HG02981 (cell line): Measurements from ENCODE around the gene HDLBP.
"Not testable (repeated sequence)": the region's sequence is repeated elsewhere in the genome, so short reads cannot be mapped to it uniquely, and the experiment has no call there.

Experiments used
- ATAC-seq: cut with Tn5 transposase; IDR thresholded peaks from one replicate; pipeline ENCODE4 v1.9.1; 2021; ENCODE audit warnings: mild to moderate bottlenecking, moderate library complexity; ENCODE audit not compliant: unreplicated experiment

HDLBP gene

GRCh38 chr2:241330616-241330981, 15.1 kb upstream of the HDLBP start:
- no peak for ATAC-seq

DNA sequence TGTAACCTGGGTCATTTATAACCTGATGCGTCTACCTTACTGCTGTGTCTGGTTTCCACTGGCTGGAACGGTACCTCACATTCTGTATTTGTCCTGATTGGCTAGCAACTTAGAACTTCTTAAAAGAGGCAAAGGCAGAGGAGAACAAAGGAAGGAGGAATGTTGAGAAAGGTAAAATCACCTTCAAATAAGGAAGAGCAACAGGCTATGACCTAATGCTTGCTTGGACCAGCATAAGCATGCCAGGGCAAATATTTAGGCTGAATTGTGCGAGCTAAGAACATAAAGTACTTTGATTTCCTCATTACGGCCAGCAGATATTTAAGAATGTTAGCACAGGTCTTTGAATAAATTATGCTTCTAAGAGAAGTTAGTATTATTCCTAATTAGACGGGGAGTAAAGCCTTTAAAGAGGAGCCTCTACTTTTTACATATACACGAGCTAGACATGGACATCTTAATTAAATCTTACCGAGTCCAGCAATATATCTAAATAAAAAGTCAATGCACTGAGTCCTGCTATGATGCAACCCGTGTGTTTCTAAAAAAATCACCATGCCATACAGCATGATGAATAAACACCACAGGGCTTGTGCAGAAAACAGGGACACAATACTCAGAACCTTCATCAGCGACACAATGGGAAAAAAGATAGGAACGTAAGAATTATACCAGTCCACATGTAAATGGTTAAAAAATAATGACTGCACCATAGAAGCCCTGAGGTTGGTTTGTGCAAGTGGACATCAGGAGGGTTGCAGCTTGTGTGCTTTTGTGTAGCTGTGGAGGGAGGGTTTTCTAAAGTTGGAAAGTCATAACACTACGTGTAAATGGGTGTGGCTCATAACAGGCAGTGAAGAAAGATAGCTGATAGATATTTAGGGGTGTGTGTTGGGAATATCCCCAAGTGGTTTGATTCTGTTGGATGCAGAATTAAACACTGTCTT, 14.5 kb upstream of the HDLBP start:
- no peak for ATAC-seq

DNA sequence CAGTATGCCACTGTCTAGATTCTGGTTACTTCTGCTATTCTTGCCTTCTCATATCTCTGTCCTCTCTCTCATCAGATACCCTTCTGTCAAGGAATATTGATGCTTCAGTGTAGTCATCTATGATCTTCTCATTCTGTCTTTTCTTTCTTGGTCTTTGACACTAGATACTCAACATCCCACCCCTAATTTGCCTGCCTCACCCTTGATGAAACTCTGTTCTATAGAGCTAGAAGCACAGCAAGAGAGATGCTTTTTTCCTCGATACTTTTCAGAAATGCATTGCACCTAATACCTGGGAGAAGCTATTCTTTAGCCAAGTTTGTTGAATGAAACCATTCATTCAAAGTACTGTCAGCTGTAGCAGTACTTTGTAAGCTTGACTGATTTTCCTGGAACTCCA, 9.8 kb upstream of the HDLBP start:
- ATAC-seq: no peak

GRCh38 chr2:241324775-241325174, 9.3 kb upstream of the HDLBP start:
- no peak for ATAC-seq

GRCh38 chr2:241323778-241324177, 8.3 kb upstream of the HDLBP start:
- no peak for ATAC-seq

- no peak for ATAC-seq
Observed at GRCh38 chr2:241321886-241322285, 6.4 kb upstream of the HDLBP start.

DNA sequence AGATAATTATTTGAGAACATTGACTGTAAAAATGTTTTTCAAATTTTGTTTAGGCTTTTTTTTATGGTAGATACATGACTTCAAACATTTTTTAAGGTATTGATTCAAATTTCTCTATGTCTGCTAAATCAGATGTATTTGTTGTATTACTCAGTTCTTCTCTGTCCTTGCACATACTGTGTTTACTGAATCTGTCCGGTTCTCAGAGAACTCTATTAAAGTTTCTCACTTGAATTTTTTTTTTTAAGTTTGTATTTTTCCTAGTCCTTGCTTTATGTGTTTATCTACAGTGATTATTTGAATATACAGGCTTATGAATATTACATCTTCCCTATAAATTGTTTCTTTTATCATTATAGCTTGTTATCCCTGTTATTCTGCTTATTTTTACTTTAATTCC, 5.6 kb upstream of the HDLBP start:
- no peak for ATAC-seq

DNA sequence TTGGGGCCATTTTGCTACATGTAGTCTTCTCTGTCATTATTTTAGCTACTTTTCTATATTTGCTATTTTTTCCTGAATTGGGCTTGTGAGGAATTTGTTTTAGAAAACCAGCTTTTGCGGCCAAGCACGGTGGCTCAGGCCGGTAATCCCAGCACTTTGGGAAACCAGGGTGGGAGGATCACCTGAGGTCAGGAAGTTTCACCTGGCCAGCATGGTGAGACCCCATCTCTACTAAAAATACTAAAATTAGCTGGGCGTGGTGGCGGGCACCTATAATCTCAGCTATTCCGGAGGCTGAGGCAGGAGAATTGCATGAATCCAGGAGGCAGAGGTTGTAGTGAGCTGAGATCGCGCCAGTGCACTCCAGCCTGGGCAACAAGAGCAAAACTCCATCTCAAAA, 4.9 kb upstream of the HDLBP start:
- no peak for ATAC-seq

DNA sequence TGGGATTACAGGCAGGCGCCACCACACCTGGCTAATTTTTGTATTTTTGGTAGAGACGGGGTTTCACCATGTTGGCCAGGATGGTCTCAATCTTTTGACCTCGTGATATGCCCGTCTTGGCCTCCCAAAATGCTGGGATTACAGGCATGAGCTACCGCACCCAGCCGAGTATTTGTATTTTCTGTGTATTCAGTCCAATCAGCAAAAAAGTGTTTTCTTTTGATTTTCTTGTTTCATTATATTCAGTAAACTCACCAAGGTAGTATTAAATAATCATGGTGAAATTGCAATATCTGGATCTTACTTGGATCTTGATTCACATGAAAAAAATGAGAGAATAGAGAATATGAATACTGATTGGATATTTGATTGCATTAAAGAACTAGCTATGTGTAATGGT, 3.4 kb upstream of the HDLBP start:
- ATAC-seq: not testable (repeated sequence)

DNA sequence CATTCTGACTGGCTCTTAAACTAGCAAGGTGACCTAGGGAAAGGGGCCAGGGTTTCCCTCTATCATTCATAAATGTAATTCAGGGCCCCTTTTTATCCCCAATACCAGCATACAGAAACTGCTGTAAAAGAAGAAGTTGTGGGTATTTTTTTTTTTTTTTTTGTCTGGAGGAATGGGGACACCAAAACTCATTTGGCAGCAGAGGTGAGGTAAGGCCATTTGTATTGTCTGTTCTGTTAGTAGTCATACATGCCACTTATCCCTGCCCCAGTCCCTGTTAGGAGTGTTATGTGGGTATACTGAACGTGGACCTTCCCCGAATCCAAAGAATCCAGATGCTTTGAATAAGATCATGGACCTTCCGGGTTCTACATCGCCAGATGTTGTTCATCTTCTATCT, 1.9 kb upstream of the HDLBP start:
- no peak for ATAC-seq

DNA sequence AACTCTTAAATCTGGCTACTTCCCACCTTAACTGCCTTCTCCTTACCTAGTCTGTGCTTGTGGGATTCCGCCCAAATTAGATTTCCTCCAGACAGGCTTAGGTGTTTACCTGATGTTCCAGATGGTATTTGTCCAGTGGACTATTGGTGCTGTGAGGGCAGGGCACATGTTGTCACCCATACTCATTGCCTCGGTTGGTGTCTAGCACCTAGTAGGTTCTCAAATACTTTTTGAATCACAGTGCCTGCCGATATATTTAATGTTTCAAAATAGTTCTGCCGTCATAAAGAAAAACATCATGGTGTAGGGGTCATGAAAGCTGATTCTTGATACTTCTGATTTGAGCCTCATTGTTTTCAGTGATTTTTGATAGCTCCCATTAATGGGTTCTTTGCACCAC, 1.4 kb upstream of the HDLBP start:
- ATAC-seq: no peak

DNA sequence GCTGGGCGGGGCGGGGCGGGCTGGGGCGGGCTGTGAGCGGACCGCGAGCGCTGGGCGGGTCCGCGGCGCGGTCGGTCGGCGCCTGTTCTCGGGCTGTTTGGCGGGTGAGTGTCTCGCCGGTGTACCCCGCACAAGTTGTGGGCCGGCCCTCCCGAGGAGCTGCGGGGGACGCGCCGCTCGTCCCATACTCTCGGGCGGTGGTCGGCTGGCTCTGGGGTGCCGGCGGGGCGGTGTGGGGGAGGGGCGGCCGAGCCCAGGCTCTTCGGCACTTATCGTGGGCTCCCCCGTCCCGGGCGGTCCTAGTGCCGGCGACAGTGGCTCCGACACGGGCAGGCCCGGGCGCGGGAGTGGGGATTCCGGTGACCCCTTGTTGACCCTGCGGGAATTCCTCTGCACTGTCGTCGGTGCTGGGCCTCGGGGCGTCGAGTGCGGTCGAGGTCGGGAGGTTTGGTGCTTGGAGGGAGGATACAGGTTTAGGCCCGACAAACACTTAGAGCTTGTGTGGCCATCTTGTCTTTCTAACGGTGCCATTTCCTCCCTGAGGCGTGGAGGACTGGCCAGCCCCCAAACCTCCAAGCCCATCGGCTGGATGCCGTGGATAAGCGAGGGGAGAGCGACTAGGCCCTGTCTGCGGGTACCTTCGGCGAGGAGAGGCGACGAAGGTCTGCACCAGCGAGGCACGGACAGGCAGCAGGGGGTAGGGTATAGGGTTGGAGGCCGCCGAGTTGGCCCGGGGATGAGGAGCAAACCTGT, 583 bp upstream of the HDLBP start, which contains the start of gene SEPTIN2:
Gene SEPTIN2, plus strand, starts transcription at position 47 of the 753 bp plus-strand sequence. CDS start 8,308 bp downstream, outside the sequence.
- peak; percentile 34 for ATAC-seq

GRCh38 chr2:241314226-241315092, 1.0 kb downstream of the HDLBP start:
- ATAC-seq: no peak

GRCh38 chr2:241313543-241314095, 1.9 kb downstream of the HDLBP start:
- ATAC-seq: no peak

GRCh38 chr2:241312082-241312481, 3.4 kb downstream of the HDLBP start:
- ATAC-seq: no peak

GRCh38 chr2:241310917-241311566, 4.4 kb downstream of the HDLBP start:
- ATAC-seq: no peak

DNA sequence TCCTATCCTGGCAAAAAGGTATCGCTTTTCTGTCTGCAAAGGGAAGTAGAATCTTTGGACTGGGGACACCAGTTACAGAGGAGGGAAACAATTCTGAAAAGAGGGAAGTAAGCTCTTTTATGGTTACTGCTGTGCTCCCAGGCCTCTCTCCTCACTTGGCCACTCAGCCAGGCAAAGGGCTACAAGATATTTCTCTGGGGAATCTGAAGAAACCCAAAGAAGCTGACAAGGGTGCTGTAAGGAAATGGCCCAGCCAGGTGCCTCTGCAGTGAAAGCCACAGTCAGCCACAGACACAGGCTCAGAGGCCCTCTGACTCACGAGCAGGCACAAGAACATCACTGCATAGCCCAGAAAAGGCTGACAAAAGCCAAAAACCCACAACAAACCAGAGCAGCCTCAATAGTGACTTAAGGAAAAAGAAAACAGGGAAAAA, 5.8 kb downstream of the HDLBP start:
- ATAC-seq: peak; percentile 51

- ATAC-seq: no peak
Observed at GRCh38 chr2:241308832-241309500, 6.5 kb downstream of the HDLBP start.

- ATAC-seq: no peak
Observed at GRCh38 chr2:241308267-241308666, 7.2 kb downstream of the HDLBP start.

DNA sequence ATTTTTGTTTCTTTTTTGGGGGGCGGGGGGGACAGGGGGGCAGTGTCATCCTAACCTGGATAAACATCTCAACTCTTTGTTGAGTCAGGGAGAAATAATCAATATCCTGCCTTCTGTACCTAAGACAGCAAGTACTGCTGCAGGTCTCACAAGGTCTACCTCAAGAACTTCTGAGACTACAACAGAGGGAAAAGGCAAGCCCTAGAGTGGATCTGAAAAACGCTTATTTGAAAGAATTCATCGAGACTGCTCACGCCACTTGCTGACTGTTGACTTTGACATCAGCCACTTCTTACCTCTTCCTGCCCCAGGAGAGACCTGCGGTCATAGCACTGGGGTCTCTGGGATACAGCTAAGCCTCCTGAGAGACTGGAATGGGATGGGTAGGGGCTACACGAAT, 8.4 kb downstream of the HDLBP start:
- no peak for ATAC-seq
